ENCODE data around the gene TP53INP2.
"Not testable (repeated sequence)": the region's sequence is repeated elsewhere in the genome, so short reads cannot be mapped to it uniquely, and the experiment has no call there.

Gene TP53INP2

DNA sequence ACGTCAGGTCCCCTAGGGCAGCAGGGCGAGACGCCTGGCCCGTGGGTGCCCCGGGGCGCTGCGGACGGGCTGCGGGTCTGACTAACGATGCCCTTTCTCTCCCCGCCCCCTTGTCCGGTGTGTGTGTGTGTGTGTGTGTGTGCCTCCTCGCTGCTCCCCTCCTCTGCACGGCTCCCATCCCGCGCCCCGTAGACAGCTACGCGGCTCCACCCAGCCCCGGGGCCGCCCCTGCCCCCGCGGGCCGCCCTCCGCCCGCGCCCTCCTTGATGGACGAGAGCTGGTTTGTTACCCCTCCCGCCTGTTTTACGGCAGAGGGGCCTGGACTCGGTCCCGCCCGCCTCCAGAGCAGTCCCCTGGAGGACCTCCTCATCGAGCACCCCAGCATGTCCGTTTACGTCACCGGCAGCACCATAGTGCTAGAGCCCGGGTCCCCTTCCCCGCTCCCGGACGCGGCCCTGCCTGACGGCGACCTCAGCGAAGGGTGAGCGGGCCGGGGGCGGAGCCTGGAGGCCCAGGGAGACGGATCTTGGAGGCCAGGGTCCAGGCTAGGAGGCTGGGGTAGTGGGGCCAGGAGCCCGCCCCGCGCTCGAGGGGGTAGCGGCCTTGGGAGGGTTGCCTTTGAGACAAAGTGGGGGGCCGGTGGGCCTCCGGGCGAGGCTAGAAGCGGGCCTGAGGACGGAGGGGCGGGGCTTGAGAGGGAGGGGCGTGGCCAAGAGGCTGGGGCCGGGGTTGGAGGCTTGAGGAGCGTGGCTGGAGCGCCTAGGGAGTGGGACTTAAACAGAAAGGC, 5.1 kb downstream of the TP53INP2 start:
- H3K4me3 ChIP-seq, result peak overlapping the region; percentile 65 to 81 (median 73)
- peaks cover 0 to 10% (median 7%) of the 10 kb centered on the region in 11 experiments; a peak in 9 of 22 replicates for H3K27me3 ChIP-seq
- peaks cover 15 to 32% (median 22%) of the 10 kb centered on the region in 11 experiments for H3K36me3 ChIP-seq
- peaks cover 54 to 83% (median 66%) of the 10 kb centered on the region in 10 experiments for H3K4me1 ChIP-seq
- no peak for TF ChIP-seq Cebpa-rat (IDR thresholded peaks at IDR 0.05)
- H3K27ac ChIP-seq, result peak overlapping the region; percentile 43 to 89 (median 81); a peak in 21 of 22 replicates
- H3K4me2 ChIP-seq, result peak overlapping the region; percentile 92 to 99 (median 97)
- peaks cover 20 to 57% (median 24%) of the 10 kb centered on the region in 11 experiments; a peak in 19 of 22 replicates for H4K20me1 ChIP-seq
- H3K9me3 ChIP-seq (replicated peaks in 1 of 11), result no peaks in the 10 kb centered on the region
- H3K9ac ChIP-seq, result peak overlapping the region; percentile 79 to 92 (median 85)

DNA sequence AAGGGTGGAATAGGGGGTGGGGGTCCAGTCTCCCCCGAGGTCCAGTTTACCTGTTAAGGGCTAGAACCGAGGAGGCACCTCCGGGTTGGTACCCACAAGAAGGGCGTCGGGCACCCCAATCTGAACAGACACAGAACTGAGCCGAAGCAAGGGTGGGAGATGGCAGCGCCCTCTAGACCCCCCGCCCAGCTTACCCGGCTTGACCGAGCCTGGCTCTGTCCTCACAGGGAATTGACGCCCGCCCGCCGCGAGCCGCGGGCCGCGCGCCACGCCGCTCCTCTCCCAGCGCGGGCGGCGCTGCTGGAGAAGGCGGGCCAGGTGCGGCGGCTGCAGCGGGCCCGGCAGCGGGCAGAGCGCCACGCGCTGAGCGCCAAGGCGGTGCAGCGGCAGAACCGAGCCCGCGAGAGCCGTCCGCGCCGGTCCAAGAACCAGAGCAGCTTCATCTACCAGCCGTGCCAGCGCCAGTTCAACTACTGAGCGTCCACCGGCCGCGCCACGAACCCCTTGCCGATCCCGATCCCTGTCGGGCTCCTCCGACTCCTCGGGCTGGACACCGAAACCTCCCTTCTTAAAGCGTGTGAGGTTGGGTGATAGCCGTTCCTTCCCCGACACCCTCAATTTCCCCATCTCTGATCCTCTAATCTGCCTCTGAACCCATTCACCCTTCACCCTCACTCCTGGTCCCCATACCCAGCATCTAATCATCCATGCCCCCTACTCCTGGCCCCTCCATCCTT, 5.9 kb downstream of the TP53INP2 start:
- peak overlapping the region; percentile 65 to 81 (median 73) for H3K4me3 ChIP-seq
- peak overlapping the region in 10 of 11 experiments; percentile 78 to 89 (median 84); a peak in 19 of 22 replicates for H3K27ac ChIP-seq
- no peak for TF ChIP-seq Cebpa-rat (IDR thresholded peaks at IDR 0.05)
- peaks cover 0 to 10% (median 7%) of the 10 kb centered on the region in 11 experiments; a peak in 9 of 22 replicates for H3K27me3 ChIP-seq
- H3K9me3 ChIP-seq (replicated peaks in 1 of 11), result no peaks in the 10 kb centered on the region
- H3K4me1 ChIP-seq, result peaks cover 50 to 88% (median 62%) of the 10 kb centered on the region in 10 experiments
- peaks cover 23 to 39% (median 30%) of the 10 kb centered on the region in 11 experiments for H3K36me3 ChIP-seq
- peak overlapping the region; percentile 92 to 99 (median 97) for H3K4me2 ChIP-seq
- H3K9ac ChIP-seq, result peak overlapping the region; percentile 79 to 92 (median 85)
- H4K20me1 ChIP-seq, result peaks cover 20 to 62% (median 24%) of the 10 kb centered on the region in 11 experiments; a peak in 19 of 22 replicates

DNA sequence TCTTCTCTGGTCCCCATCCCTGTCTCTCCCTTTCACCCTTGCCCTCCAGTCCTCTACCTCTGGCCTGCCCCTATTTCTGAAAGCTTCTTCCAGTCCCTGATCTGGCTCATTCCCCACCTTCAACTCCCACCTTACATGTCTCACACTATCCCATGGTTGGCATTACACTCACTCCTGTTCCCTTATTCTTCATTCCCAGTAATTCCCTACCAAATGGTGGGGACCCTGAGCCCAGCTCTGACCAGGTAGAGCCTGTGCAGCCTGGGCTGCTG, 6.4 kb downstream of the TP53INP2 start:
- Histone ChIP-seq H3K4me1 (peaks cover 45 to 85% (median 57%) of the 10 kb centered on the region in 10 experiments), H3K27ac (0 out of 22 replicates have a peak overlapping the region, but pooled peaks of 1 of the 11 experiments have one; percentile 86), H3K4me2 (peak overlapping the region; percentile 92 to 99 (median 97)), H3K27me3 (peaks cover 0 to 10% (median 7%) of the 10 kb centered on the region in 11 experiments; a peak in 9 of 22 replicates), H3K9me3 (replicated peaks in 1 of 11) (no peaks in the 10 kb centered on the region), H3K36me3 (peaks cover 28 to 44% (median 35%) of the 10 kb centered on the region in 11 experiments), H3K4me3 (peak overlapping the region; percentile 65 to 81 (median 73); a peak in 17 of 20 replicates), H3K9ac (peak overlapping the region in 10 of 11 experiments; percentile 81 to 92 (median 86); a peak in 19 of 22 replicates), H4K20me1 (peaks cover 20 to 66% (median 24%) of the 10 kb centered on the region in 11 experiments; a peak in 19 of 22 replicates)
- no peak for TF ChIP-seq Cebpa-rat (IDR thresholded peaks at IDR 0.05)

DNA sequence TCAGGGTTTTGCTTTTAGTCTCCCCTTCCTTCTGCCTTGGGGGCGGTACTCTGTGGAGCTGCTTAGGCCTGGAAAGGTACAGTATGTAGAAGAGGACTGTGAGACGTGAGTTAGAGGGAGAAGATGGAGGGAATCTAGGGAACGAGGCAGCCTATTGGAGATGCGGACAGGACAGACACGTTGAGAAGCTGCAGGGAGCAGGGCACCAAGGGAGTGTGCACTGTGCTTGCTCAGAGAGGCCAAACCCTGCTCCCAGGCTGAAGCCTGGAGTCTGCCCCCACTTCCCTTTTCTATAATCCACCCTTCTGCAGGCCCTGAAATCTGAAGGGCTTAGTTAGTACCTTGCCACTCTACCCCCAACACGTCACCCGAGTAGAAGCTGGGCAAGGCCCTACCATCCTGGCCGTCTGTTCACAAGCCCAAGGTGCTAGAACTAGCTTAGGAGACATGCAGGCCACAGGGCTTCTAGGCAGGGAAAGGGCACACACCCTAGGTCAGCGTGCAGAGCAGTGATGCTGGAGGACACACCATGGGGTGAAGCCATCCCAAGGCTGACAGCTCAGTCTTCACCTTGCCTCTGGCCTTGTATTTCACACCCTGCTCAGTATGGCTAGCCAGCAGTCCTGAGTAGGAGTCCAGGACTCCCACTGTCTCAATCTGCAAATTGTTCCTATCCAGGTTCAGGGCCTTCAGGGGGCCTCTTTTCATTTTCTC, 6.9 kb downstream of the TP53INP2 start:
- H3K27ac ChIP-seq, result no peak overlapping the region
- peak overlapping the region; percentile 92 to 99 (median 97) for H3K4me2 ChIP-seq

DNA sequence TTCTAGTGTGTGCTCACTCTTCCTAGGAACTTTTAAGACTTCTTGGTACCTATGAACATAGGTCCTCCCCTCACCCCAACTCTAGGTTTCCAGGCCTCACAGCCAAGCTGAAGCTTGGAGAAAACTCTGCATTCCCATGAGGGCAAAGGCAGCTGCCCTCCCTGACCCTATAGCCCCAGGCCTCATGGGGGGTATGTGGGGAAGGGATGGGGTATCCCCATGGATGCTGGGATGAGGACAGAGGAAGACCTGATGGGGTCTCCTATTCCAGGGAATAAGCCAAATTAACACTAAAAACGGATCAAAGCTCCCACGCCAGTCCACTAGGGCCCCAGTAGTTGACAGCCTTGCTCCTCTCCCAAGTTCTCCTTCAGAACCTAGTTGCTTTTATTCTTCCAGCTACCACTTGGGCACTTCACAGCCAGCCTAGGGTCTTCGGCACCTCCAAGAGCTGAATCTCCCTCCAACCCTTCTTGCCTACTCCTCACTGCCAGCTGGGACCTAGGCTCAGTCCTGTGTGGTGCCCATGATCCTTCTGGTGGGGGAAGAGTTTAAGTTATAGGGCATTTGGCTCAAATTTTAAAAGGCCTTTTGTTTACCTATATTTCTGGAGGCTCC, 7.8 kb downstream of the TP53INP2 start:
- Histone ChIP-seq H3K9me3 (replicated peaks in 1 of 11) (no peaks in the 10 kb centered on the region), H4K20me1 (peaks cover 20 to 54% (median 24%) of the 10 kb centered on the region in 11 experiments; a peak in 19 of 22 replicates), H3K9ac (0 out of 22 replicates have a peak overlapping the region, but pooled peaks of 1 of the 11 experiments have one; percentile 3), H3K4me3 (no peak overlapping the region), H3K27me3 (peaks cover 0 to 10% (median 7%) of the 10 kb centered on the region in 11 experiments; a peak in 9 of 22 replicates), H3K4me2 (peak overlapping the region; percentile 21 to 99 (median 92); a peak in 20 of 22 replicates), H3K27ac (no peak overlapping the region), H3K4me1 (peaks cover 30 to 70% (median 42%) of the 10 kb centered on the region in 10 experiments), H3K36me3 (peaks cover 34 to 56% (median 42%) of the 10 kb centered on the region in 11 experiments)
- TF ChIP-seq Cebpa-rat (IDR thresholded peaks at IDR 0.05), result no peak

More for the DNA sequence above, 6.9 kb downstream of the TP53INP2 start:
- H3K9me3 ChIP-seq (replicated peaks in 1 of 11), result no peaks in the 10 kb centered on the region
- peaks cover 0 to 10% (median 7%) of the 10 kb centered on the region in 11 experiments; a peak in 9 of 22 replicates for H3K27me3 ChIP-seq
- peak overlapping the region in 6 of 11 experiments; percentile 81 to 88 (median 86); a peak in 7 of 22 replicates for H3K9ac ChIP-seq
- TF ChIP-seq Cebpa-rat (IDR thresholded peaks at IDR 0.05), result no peak
- peaks cover 20 to 61% (median 24%) of the 10 kb centered on the region in 11 experiments; a peak in 19 of 22 replicates for H4K20me1 ChIP-seq
- H3K36me3 ChIP-seq, result peaks cover 31 to 49% (median 40%) of the 10 kb centered on the region in 11 experiments
- H3K4me1 ChIP-seq, result peaks cover 39 to 79% (median 52%) of the 10 kb centered on the region in 10 experiments
- H3K4me3 ChIP-seq, result peak overlapping the region in 2 of 10 experiments; percentile 74 to 81; a peak in 1 of 20 replicates

DNA sequence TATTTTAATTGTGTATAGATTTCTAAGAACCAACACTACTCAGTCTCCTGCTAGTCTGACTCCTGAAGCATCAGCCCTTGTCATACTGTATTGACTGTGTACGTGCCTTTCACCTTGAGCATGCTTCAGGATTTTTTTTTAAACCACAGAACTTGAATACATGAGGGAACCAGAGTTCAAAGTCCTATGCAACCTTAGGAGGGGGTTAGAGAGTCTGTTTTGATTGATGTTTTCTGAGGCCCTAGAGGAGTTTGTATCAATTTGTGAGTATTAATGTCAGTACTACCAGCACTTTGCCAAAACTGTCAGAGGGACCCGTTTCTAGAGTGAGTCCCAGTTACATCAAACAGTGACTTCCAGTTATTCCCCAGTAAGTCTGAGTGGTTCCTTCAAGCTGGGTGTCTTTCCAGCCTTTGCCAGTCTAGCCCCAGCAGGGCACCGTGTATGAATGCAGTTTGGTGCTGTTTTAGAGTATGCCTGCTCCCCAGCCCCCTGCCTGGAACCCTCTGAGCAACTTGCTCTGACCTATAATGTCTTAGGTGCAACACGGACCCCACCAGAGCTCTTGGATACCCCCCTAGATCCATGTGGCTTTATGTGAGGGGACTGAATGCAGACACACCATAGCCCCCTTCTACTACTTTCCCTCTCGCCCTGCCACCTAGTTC, 8.5 kb downstream of the TP53INP2 start:
- no peaks in the 10 kb centered on the region for H3K9me3 ChIP-seq (replicated peaks in 1 of 11)
- peaks cover 0 to 10% (median 7%) of the 10 kb centered on the region in 11 experiments; a peak in 9 of 22 replicates for H3K27me3 ChIP-seq
- peaks cover 26 to 63% (median 38%) of the 10 kb centered on the region in 10 experiments for H3K4me1 ChIP-seq
- peaks cover 34 to 64% (median 47%) of the 10 kb centered on the region in 11 experiments for H3K36me3 ChIP-seq
- H3K4me3 ChIP-seq, result no peak overlapping the region
- no peak overlapping the region for H3K9ac ChIP-seq
- H3K4me2 ChIP-seq, result peak overlapping the region in 2 of 11 experiments; percentile 14 to 24; a peak in 3 of 22 replicates
- H3K27ac ChIP-seq, result no peak overlapping the region
- no peak for TF ChIP-seq Cebpa-rat (IDR thresholded peaks at IDR 0.05)
- peaks cover 20 to 51% (median 23%) of the 10 kb centered on the region in 11 experiments; a peak in 19 of 22 replicates for H4K20me1 ChIP-seq

DNA sequence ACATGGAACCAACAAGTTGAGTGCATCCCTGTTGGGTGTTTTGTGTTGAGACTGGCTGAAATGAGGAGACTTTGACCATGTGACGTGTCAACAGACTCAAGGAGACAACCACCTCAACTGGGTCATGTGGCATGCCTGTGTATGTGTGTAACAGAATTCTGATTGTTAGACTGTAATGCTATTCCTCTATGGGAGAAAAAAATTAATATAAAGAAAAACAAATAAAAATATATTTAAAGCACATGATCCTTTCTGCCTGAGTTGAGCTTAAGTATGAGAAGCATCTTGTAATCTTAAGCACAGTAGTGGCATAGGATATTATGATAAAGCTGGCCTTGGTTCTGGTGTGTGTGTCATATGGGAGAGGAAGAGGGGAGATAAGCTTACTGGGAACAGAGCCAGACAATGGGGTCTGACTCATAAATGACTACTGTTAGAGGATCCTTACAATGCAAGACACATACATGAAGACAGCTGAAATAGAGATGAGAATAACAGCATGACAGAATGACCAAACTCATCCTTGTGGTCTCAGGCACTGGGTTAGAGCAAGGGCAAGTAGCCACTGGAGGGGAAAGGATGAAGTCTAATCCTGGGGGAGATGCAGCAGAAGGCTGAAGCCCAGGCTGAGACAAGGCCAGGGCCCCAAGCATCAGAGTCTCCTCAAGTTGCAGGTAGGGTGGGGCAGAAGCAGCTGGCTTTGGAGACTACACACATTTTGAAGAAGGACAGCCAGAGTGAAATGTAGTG, 9.2 kb downstream of the TP53INP2 start:
- Histone ChIP-seq H3K4me3 (no peak overlapping the region), H3K27me3 (peaks cover 0 to 10% (median 7%) of the 10 kb centered on the region in 11 experiments; a peak in 9 of 22 replicates), H3K4me2 (peak overlapping the region in 5 of 11 experiments; percentile 8 to 39 (median 17); a peak in 4 of 22 replicates), H3K27ac (no peak overlapping the region), H4K20me1 (peaks cover 20 to 51% (median 23%) of the 10 kb centered on the region in 11 experiments; a peak in 19 of 22 replicates), H3K9ac (no peak overlapping the region), H3K36me3 (peaks cover 34 to 69% (median 53%) of the 10 kb centered on the region in 11 experiments), H3K4me1 (peaks cover 21 to 56% (median 31%) of the 10 kb centered on the region in 10 experiments), H3K9me3 (replicated peaks in 1 of 11) (no peaks in the 10 kb centered on the region)
- no peak for TF ChIP-seq Cebpa-rat (IDR thresholded peaks at IDR 0.05)

DNA sequence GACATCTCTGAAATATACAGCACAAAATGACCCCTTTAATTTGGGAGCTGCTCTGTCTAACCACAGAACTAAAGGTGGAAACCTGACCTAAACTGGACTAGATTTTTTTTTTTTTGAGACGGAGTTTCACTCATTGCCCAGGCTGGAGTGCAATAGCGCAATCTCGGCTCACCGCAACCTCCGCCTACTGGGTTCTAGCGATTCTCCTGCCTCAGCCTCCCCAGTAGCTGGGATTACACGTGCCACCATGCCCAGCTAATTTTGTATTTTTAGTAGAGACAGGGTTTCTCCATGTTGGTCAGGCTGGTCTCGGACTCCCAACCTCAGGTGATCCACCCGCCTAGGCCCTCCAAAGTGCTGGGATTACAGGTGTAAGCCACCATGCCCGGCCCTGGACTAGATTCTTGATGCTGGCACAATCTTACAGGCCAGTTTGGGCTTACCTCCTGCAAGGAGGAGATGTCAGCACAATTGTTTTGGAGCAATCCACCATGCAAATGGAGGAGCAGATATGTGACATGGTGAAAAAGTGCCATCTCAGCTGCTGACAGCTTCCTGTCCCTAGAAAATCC, 9.9 kb downstream of the TP53INP2 start:
- Histone ChIP-seq H3K4me1 (peaks cover 19 to 50% (median 27%) of the 10 kb centered on the region in 10 experiments), H4K20me1 (peaks cover 20 to 51% (median 23%) of the 10 kb centered on the region in 11 experiments; a peak in 19 of 22 replicates), H3K4me2 (peak overlapping the region in 5 of 11 experiments; percentile 8 to 39 (median 17); a peak in 4 of 22 replicates), H3K36me3 (peaks cover 34 to 73% (median 59%) of the 10 kb centered on the region in 11 experiments)
- not testable (repeated sequence) for H3K27me3 ChIP-seq; H3K4me3 ChIP-seq; H3K27ac ChIP-seq; H3K9me3 ChIP-seq (replicated peaks in 1 of 11); H3K9ac ChIP-seq
